Central memory CD8-positive, alpha-beta T cell (primary cell): ENCODE data around the gene ZNF490.
A peak's percentile ranks its signal among the peaks of the same experiment; 100 is the strongest.
"Not testable (repeated sequence)": the region's sequence is repeated elsewhere in the genome, so short reads cannot be mapped to it uniquely, and the experiment has no call there.

ENCODE experiments used
- ATAC-seq: fragments of 150-1000 bp; cut with Tn5 transposase; replicated peaks from 2 replicates; pipeline ENCODE4 v1.10.0; 2022; ENCODE audit warnings: mild to moderate bottlenecking, moderate FRiP score, moderate number of reproducible peaks; ENCODE audit not compliant: poor library complexity, severe bottlenecking; ENCODE audit errors: extremely low read depth
- DNase-seq, 2 donors: peaks; one replicate each; pipeline ENCODE4 v3.0.0; 2021; ENCODE audit warnings: low spot score in 2 of 2
- H3K27ac Mint-ChIP-seq: one replicate; pipeline ENCODE4 v1.8.0; 2022; ENCODE audit warnings: low read depth, mild to moderate bottlenecking, moderate library complexity, mixed read lengths
- H3K27me3 Mint-ChIP-seq: one replicate; pipeline ENCODE4 v1.8.0; 2022; ENCODE audit warnings: mixed read lengths
- H3K36me3 Mint-ChIP-seq: one replicate; pipeline ENCODE4 v1.8.0; 2022; ENCODE audit warnings: mild to moderate bottlenecking, moderate library complexity, mixed read lengths; ENCODE audit not compliant: insufficient read depth
- H3K4me1 Mint-ChIP-seq: one replicate; pipeline ENCODE4 v1.8.0; 2022; ENCODE audit warnings: mixed read lengths
- H3K4me3 Mint-ChIP-seq: one replicate; pipeline ENCODE4 v1.8.0; 2022; ENCODE audit warnings: mild to moderate bottlenecking, moderate library complexity, mixed read lengths
- H3K9me3 Mint-ChIP-seq: one replicate; pipeline ENCODE4 v1.8.0; 2022; ENCODE audit warnings: mixed read lengths

The ZNF490 gene

GRCh38 chr19:12610540-12611360 is at the start of gene ZNF490, which contains the start of gene ZNF791:
Gene ZNF490 (minus strand): TSS chr19:12610813. CDS start chr19:12610680, 133 bp downstream.
Gene ZNF791 (plus strand): TSS chr19:12610920. CDS start chr19:12611080, 160 bp downstream.
- Mint-ChIP-seq H3K4me1 (peaks cover 23% of the 10 kb centered on the region), H3K9me3 (no peaks in the 10 kb centered on the region), H3K27ac (peak within 1 kb of the TSS; percentile 98), H3K27me3 (no peaks in the 10 kb centered on the region), H3K4me3 (peak within 1 kb of the TSS; percentile 99), H3K36me3 (peaks cover 31% of the 10 kb centered on the region)
- ATAC-seq (peak; percentile 84), DNase-seq (peak; percentile 90 to 96)

GRCh38 chr19:12657966-12658365 is 47.4 kb upstream of the ZNF490 start:
- H3K4me1 Mint-ChIP-seq, result no peaks in the 10 kb centered on the region
- no peak overlapping the region for H3K4me3 Mint-ChIP-seq
- no peak overlapping the region for H3K27ac Mint-ChIP-seq
- ATAC-seq, result no peak
- H3K36me3 Mint-ChIP-seq, result peaks cover 57% of the 10 kb centered on the region
- H3K27me3 Mint-ChIP-seq, result no peaks in the 10 kb centered on the region
- no peak for DNase-seq
- no peaks in the 10 kb centered on the region for H3K9me3 Mint-ChIP-seq

- Mint-ChIP-seq H3K4me3 (no peak overlapping the region), H3K27ac (no peak overlapping the region), H3K9me3 (no peaks in the 10 kb centered on the region), H3K36me3 (peaks cover 58% of the 10 kb centered on the region), H3K27me3 (no peaks in the 10 kb centered on the region), H3K4me1 (no peaks in the 10 kb centered on the region)
- no peak for ATAC-seq
- DNase-seq, result no peak
Observed at GRCh38 chr19:12656899-12657571, 46.4 kb upstream of the ZNF490 start.

- Mint-ChIP-seq H3K27me3 (no peaks in the 10 kb centered on the region), H3K27ac (no peak overlapping the region), H3K36me3 (peaks cover 55% of the 10 kb centered on the region), H3K4me1 (no peaks in the 10 kb centered on the region), H3K9me3 (no peaks in the 10 kb centered on the region), H3K4me3 (no peak overlapping the region)
- DNase-seq (no peak), ATAC-seq (no peak)
Observed at GRCh38 chr19:12655546-12655945, 44.9 kb upstream of the ZNF490 start.

- Mint-ChIP-seq H3K36me3 (peaks cover 34% of the 10 kb centered on the region), H3K4me1 (no peaks in the 10 kb centered on the region), H3K9me3 (no peaks in the 10 kb centered on the region), H3K27me3 (no peaks in the 10 kb centered on the region), H3K4me3 (no peak overlapping the region), H3K27ac (peak overlapping the region; percentile 32)
- no peak for DNase-seq
- no peak for ATAC-seq
Observed at GRCh38 chr19:12652219-12652618, 41.6 kb upstream of the ZNF490 start.

- no peaks in the 10 kb centered on the region for H3K27me3 Mint-ChIP-seq
Observed at GRCh38 chr19:12649941-12650340, 39.3 kb upstream of the ZNF490 start.

GRCh38 chr19:12648088-12648487 is 37.5 kb upstream of the ZNF490 start:
- Mint-ChIP-seq H3K9me3 (no peaks in the 10 kb centered on the region), H3K4me1 (no peaks in the 10 kb centered on the region), H3K36me3 (peaks cover 20% of the 10 kb centered on the region), H3K27me3 (no peaks in the 10 kb centered on the region), H3K4me3 (no peak overlapping the region), H3K27ac (no peak overlapping the region)
- DNase-seq (no peak), ATAC-seq (no peak)

More at GRCh38 chr19:12649941-12650340, 39.3 kb upstream of the ZNF490 start:
- ATAC-seq, result no peak
- DNase-seq, result no peak
- H3K36me3 Mint-ChIP-seq, result peaks cover 20% of the 10 kb centered on the region
- no peak overlapping the region for H3K4me3 Mint-ChIP-seq
- no peaks in the 10 kb centered on the region for H3K4me1 Mint-ChIP-seq
- peak overlapping the region; percentile 38 for H3K27ac Mint-ChIP-seq
- H3K9me3 Mint-ChIP-seq, result no peaks in the 10 kb centered on the region

- no peak overlapping the region for H3K4me3 Mint-ChIP-seq
- H3K9me3 Mint-ChIP-seq, result no peaks in the 10 kb centered on the region
- ATAC-seq, result peak; percentile 14
- H3K36me3 Mint-ChIP-seq, result peaks cover 19% of the 10 kb centered on the region
- H3K4me1 Mint-ChIP-seq, result no peaks in the 10 kb centered on the region
- DNase-seq, result no peak
- H3K27me3 Mint-ChIP-seq, result no peaks in the 10 kb centered on the region
- no peak overlapping the region for H3K27ac Mint-ChIP-seq
Observed at GRCh38 chr19:12647490-12648071, 37.0 kb upstream of the ZNF490 start.

- ATAC-seq, result no peak
- H3K36me3 Mint-ChIP-seq, result peaks cover 15% of the 10 kb centered on the region
Observed at GRCh38 chr19:12647047-12647446, 36.4 kb upstream of the ZNF490 start.

GRCh38 chr19:12646551-12646950 is 35.9 kb upstream of the ZNF490 start:
- H3K4me3 Mint-ChIP-seq, result no peak overlapping the region
- peaks cover 11% of the 10 kb centered on the region for H3K36me3 Mint-ChIP-seq
- H3K27me3 Mint-ChIP-seq, result no peaks in the 10 kb centered on the region

More at GRCh38 chr19:12647047-12647446, 36.4 kb upstream of the ZNF490 start:
- Mint-ChIP-seq H3K9me3 (no peaks in the 10 kb centered on the region), H3K27ac (no peak overlapping the region), H3K4me1 (no peaks in the 10 kb centered on the region), H3K27me3 (no peaks in the 10 kb centered on the region), H3K4me3 (no peak overlapping the region)
- no peak for DNase-seq

GRCh38 chr19:12643716-12644115 is 33.1 kb upstream of the ZNF490 start:
- not testable (repeated sequence) for H3K36me3 Mint-ChIP-seq, DNase-seq, H3K27me3 Mint-ChIP-seq, H3K4me1 Mint-ChIP-seq, H3K4me3 Mint-ChIP-seq, ATAC-seq, H3K27ac Mint-ChIP-seq, H3K9me3 Mint-ChIP-seq

More at GRCh38 chr19:12646551-12646950, 35.9 kb upstream of the ZNF490 start:
- Mint-ChIP-seq H3K4me1 (no peaks in the 10 kb centered on the region), H3K9me3 (no peaks in the 10 kb centered on the region), H3K27ac (no peak overlapping the region)
- DNase-seq, result no peak
- ATAC-seq, result no peak

GRCh38 chr19:12642506-12642905 is 31.9 kb upstream of the ZNF490 start:
- no peak for ATAC-seq
- H3K27me3 Mint-ChIP-seq, result no peaks in the 10 kb centered on the region
- peaks cover 8% of the 10 kb centered on the region for H3K36me3 Mint-ChIP-seq
- DNase-seq, result no peak
- H3K4me3 Mint-ChIP-seq, result no peak overlapping the region
- no peak overlapping the region for H3K27ac Mint-ChIP-seq
- peaks cover 9% of the 10 kb centered on the region for H3K4me1 Mint-ChIP-seq
- no peaks in the 10 kb centered on the region for H3K9me3 Mint-ChIP-seq
